HG02981 (cell line): Measurements from ENCODE around the gene PAGE2B.
"Not testable (repeated sequence)": the region's sequence is repeated elsewhere in the genome, so short reads cannot be mapped to it uniquely, and the experiment has no call there.

Experiments used
- ATAC-seq: cut with Tn5 transposase; IDR thresholded peaks from one replicate; pipeline ENCODE4 v1.9.1; 2021; ENCODE audit warnings: mild to moderate bottlenecking, moderate library complexity; ENCODE audit not compliant: unreplicated experiment

The PAGE2B gene, protein sequence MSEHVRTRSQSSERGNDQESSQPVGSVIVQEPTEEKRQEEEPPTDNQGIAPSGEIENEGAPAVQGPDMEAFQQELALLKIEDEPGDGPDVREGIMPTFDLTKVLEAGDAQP

DNA sequence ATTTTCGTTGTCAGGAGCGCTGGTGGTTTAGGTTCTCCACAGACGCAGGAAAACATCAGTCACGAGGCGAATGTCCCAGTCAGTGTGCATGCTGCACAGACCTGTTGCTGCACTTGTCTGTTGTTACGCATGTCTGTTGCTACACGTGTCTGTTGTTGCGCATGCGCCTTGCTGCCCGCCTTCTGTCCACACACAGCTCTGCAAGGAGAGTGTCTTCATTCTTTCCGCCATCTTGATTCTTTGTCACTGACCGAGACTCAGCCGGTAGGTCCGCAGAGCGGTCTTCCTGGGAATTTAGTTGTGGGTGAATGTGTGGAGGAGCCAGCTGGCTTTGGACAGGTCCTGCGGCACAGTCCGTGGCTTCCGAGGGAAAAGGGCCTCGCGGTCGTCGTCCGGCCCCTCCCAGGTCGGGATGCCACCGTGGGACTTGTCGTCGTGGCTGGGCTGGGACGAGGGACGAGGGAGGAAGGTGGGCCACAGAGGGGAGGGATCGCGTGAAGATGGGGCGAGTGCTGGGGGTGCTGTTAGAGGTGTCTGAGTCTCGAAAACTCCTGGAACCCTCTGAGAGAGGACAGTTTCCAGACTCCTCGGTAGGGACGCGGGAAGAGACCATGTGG is at the start of gene PAGE2B:
TSS of gene PAGE2B (plus strand) at position 180 of the 617 bp plus-strand sequence. CDS start 1,012 bp downstream, outside the sequence.
- ATAC-seq = no peak

DNA sequence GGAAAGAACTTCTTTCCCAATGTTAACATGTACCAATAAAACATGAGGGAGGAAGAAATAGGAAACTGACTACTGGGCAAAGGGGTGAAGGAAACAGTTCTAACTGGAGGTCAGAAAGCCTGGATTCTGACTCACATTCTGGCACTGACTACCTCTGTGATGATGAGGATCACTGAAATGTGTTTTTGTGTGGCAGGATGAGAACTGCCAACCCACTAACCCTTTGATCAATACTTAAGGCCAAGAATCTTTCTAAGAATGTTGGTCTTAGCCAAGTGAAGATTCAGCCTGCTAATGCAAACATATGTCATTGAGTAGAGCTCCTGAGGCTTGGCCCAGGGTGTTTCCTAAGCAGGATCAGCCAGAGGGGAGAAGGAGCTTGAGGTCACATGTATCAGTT is 48.7 kb upstream of the PAGE2B start:
- ATAC-seq = no peak

DNA sequence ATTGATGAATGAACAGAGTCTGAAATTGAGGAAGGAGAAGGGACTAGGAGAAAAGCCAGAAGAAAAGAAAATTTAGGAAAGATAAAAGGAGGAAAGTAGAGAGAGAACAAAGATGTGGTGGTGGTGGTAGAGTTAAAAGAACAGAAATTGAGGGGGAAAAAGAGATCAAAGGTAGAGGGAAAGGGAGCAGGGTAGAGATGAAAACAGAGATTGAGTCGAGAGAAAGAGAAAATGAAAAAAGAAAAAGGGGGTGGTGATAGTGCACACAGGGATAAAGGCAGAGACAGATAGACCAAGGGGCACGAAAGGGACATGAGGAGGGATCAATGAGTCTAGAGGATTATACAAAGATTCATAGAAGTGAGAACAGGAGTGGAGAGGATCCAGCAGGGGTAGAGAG is 48.0 kb upstream of the PAGE2B start:
- no peak for ATAC-seq

DNA sequence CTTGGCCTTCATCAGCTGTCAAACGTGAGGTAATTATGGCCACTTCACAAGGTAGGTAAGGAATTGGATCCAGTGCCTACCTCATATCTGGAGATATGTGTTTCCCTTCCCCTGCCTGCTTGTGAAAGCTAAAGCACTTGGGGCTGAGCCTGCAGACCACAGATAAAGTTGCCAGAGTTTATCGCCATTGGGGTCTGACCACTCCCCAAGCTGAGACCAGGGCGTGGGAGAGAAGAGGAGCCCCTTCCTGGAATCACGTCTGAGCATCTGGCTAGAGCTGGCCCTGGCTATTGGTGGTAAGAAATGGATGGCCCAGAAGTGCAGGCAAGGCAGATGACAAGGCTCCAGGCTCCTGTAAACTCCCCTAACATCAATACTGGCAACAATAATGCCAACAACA is 46.8 kb upstream of the PAGE2B start:
- ATAC-seq = no peak

DNA sequence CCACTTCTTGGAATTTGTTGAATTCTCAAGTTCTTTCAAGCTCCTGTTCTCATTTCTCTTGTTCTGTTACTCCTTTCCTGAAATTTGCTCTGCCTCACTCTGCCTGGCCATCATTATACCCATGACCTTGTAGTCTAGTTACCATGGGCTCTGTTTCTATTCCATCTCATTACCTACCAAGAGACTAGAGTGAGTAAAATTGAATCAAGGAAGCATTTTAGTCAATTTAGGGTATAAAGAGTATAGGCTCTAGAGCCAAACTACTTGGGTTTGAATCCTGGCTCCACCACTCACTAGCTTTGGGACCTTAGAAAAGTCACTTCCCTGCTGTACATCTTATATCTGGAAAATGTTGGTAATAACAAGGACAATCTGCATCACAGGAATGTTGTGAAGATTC is 46.2 kb upstream of the PAGE2B start:
- no peak for ATAC-seq

DNA sequence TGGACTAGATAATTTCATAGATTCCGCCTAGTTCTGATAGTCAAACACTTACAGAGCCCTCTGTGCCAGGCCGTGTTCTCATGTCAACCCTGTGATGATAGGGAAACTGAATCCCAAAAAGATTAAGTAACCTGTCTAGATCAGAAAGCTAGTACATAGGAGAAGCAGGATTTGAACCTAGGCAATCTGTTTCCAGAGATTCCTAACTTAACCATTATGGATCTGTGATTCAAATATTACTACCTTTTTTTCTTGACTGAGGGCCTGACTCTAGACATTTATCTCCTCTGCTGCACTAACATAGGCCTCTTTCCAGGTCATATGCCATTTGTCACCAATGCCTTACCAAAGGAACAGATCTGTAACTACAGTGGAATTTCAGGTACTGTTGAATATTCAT is 45.5 kb upstream of the PAGE2B start:
- ATAC-seq = no peak

DNA sequence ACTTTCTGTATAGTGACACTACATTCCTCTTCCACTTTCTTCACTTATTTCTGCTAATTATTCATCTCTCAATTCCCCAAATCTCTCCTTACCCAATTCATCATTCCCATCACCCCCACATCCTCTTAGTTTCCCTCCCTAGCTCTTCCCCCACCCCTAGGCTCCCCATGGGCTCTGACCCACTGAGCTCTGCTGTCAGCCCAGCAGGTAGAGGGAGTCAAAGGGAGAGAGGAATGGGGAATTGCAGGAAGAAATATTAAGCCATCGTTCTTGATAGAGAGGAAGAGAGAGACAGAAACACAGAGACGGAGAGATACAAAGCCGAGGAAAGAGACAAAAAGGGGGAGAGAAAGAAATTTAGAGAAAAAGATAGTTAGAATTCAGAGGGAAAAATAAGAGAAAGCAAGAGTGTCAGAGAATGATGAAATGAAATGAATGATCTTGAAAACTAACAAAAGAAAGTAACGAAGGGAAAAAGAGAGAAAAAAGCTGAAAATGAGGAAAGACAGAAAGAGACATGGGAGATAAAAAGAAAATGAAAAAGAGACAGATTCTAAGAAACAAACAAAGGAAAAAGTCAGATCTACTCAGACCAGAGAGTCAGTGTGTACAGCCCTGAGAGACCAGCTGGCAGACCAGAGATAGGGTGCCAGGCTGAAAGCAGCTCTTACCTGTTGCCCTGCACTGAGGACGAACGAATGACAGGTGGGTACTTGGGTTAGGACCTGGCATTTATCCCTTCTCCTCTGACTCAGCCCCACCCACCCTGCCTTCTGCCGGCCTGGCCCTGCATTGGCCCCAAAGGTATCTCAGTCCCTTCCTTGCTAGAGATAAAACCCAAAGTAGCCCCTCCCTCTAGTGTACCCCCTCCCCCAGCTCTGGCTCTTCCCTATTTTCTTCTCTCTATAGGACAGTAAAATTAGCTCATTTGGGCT is 44.3 kb upstream of the PAGE2B start, which contains the start of gene ALAS2:
TSS of gene ALAS2 (minus strand) at position 707 of the 935 bp plus-strand sequence. CDS start 4,977 bp downstream, outside the sequence.
- no peak for ATAC-seq

DNA sequence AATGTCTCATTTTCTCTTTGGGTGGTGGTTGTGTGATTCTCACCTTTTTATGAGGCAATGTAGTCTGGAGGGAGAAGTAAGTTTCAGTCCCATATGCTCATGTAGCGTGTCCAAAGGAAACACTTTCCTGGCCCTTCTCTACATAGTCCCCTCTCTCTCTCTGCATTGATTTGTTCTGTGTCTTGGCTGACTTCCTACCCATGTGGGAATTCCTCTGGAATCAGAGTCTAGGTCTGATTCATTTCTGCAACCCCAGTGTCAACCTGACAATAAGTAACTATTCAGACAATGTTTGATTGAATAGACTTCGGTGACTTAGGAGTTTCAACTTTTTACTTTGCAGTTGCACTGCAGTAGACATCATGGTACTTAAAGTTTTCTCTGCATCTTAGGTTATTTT is 41.4 kb upstream of the PAGE2B start:
- ATAC-seq = no peak

DNA sequence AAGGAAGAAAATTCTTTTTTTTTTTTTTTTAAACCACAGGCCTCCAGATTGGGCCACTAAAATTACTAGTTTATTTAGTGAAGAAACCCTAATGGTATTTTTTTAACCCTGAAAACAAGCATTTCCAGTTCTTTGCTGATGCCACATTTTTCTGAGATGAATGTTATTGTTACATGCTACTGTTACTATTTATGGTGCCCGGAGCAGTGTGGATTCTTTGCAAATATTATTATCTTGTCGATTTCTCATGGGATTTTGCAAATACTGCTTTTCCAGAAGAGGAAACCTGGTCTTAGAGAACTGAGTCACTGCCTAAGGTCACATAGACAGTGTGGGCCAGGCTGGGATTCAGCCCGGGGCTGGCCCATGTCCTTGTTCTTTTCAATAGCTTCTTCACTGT is 35.4 kb upstream of the PAGE2B start:
- no peak for ATAC-seq

DNA sequence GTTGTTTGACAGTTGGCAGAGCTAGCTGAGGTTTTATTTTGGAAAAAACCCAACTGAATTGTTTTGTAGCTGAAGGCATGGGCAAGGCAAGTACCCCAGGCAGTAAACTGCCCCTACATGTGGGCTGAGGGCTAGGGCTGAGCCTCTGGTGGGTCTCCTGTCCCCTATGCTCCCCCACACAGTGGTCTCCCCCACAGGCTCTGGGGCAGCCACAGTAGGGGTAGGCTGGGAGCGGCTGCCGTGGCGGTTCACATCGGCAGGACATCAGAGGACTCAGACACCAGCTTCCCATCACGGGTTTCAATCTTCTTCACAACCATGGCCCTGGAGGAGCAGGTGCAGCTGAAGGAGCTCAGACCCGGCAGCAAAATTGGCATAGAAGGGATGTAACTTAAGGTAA is 33.3 kb upstream of the PAGE2B start:
- ATAC-seq = no peak

DNA sequence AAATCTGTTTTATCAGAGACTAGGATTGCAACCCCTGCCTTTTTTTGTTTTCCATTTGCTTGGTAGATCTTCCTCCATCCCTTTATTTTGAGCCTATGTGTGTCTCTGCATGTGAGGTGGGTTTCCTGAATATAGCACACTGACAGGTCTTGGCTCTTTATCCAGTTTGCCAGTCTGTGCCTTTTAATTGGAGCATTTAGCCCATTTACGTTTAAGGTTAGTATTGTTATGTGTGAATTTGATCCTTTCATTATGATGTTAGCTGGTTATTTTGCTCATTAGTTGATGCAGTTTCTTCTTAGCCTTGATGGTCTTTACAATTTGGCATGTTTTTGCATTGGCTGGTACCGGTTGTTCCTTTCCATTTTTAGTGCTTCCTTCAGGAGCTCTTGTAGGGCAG is 24.2 kb upstream of the PAGE2B start:
- not testable (repeated sequence) for ATAC-seq

DNA sequence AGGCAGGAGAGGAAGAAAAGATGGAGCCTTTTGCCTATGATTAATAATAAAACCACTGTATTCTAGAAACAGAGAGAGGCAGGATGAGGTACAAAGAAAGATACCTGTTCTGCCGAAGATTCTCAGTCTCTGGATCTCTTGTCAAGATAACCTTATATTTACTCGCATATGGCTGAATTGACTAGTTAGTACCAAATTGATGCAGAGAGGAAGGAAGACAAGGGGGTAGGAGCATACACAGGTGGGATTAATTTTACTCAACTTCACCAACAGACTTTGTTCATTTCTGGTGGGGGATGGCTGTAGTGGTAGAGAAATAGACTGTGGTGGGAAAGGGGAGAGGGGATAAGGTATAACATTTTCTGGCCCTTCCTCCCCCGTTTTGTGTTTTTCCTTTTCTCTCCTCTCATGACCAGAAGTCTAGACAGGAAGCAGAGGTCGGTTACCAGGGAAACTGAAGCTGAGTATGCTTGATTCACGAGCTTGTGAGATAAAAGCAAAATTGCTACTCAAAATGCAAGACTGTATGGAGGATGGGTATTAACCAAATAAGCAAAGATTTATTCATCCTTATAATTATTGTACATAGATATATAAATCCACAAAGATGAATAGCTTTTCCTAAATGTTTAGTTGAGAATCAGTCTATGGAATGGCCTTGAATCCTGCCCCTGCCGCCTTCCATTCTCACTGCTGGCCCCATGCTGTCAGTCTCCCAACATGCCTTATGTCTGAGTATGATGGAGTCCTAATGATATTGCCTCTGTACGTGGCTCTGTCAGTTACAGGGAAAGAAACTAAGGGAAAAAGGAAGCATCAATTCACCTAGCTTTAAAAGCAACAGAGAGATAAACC is 17.8 kb upstream of the PAGE2B start:
- ATAC-seq = no peak

DNA sequence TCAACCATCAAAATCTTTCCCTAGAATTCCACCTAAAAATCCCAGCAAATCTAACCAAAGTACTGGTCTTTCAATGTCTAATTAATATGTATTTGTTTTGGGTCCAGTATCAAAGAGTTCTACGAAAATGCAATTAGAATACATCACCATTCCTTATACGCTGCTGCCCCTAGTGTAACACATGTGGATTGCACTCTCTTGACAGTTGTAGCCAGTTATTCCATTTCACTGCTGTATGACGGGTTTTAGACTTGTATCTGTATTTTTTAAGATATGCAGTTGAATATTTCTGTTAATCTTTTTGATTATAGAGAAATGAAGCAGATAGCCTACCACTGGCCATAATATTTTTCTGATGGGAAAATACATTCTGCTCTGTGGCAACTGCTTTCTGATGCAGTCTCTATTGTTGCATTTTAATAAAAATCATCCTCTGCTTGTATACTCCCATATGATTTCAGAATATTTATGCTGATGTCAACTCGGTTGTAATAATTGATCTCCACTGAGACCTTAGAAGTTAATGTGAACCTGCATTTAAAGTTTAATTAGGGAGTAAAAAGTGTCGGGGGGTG is 17.1 kb upstream of the PAGE2B start:
- no peak for ATAC-seq

DNA sequence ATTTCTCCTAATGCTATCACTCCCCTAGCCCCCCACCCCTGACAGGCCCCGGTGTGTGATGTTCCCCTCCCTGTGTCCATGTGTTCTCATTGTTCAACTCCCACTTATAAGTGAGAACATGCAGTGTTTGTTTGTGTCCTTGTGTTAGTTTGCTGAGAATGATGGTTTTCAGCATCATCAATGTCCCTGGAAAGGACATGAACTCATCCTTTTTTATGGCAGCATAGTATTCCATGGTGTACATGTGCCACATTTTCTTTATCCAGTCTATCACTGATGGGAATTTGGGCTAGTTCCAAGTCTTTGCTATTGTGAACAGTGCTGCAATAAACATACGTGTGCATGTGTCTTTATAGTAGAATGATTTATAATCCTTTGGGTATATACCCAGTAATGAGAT is 7.7 kb upstream of the PAGE2B start:
- not testable (repeated sequence) for ATAC-seq

DNA sequence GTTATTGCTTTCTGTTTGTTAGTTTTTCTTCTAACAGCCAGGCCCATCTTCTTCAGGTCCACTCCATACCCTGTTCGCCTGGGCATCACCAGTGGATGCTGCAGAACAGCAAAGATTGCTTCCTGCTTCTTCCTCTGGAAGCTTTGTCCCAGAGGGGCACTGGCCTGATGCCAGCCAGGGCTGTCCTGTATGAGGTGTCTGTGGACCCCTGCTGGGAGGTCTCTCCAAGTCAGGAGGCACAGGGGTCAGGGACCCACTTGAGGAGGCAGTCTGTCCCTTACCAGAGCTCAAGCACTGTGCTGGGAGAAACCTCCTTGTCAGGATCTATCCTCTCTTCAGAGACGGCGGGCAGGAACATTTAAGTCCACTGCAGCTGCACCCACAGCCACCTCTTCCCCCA is 2.5 kb upstream of the PAGE2B start:
- no peak for ATAC-seq

DNA sequence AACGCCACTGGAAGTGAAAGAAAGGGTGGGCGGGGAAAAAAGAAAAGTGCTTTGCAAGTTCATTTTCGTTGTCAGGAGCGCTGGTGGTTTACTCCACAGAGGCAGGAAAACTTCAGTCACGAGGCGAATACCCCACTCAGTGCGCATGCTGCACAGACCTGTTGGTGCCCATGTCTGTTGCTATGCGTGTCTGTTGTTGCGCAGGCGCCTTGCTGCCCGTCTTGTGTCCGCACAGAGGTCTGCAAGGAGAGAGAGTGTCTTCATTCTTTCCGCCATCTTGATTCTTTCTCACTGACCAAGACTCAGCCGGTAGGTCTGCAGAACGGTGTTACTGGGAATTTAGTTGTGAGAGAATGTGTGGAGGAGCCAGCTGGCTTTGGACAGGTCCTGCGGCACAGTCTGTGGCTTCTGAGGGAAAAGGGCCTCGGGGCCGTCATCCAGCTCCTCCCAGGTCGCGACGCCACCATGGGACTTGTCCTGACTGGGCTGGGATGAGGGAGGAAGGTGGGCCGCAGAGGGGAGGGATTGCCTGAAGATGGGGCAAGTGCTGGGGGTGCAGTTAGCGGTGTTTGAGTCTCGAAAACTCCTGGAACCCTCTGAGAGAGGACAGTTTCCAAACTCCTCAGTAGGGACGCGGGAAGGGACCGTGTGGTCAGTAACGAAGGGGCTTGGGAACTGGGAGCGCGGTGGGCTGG is 14.1 kb downstream of the PAGE2B start, which contains the start of gene PAGE2:
TSS of gene PAGE2 (plus strand) at position 224 of the 695 bp plus-strand sequence. CDS start 1,003 bp downstream, outside the sequence.
- ATAC-seq = no peak

DNA sequence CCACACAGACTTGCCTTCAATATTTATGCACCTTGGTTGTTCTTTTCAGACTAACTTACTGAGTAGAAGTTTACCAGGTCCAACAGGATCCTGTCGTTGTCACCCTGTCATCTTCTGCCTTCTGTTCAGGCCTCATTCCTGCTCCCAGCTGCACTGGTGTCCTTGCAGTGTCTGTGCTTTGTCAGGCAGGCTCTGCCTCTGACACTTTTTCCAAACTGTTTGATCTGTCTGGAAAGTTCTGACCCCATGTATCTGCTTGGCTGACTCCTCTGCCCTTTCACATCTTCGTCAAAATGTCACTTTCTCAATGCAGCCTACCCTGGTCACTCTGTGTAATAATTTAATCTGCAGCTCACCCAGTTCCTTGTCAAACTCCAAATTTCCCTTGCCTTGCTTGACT is 23.9 kb downstream of the PAGE2B start:
- no peak for ATAC-seq

DNA sequence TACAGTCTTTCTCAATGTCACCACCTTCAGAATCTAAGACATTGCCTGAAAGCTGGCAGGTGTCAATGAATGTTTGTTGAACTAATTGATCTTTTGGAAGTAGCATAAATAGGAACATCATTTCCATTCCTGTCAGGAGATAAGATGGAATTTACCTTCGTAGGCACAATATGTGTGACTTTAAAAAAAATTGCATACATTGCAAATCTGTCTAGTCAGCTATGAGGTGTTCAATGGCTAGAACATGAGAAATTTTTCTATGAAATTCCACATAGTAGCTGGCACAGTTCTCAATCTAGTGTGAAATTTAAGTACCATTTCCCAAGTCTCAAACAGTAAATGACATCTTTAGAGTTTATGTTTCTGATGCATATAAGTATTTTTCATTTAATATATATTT is 24.3 kb downstream of the PAGE2B start:
- ATAC-seq = no peak

DNA sequence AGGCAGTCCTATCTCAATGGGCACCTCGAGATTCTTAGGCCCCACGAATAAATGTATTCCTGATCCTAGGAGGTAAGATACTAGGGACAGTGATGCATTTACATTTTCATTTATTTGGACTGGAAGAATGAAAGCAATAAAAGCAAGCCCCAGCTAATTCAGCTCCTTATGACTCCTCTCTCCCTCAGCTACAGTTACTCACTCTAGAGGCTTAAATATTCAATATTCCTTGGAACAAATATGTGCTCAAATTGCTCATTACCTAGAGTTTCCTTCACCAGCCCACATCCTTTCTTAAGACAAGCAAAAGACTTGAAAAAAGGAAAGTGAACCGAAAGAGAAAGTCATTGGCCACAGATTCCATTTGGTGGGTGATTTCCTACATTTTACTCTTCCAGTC is 27.9 kb downstream of the PAGE2B start:
- no peak for ATAC-seq

DNA sequence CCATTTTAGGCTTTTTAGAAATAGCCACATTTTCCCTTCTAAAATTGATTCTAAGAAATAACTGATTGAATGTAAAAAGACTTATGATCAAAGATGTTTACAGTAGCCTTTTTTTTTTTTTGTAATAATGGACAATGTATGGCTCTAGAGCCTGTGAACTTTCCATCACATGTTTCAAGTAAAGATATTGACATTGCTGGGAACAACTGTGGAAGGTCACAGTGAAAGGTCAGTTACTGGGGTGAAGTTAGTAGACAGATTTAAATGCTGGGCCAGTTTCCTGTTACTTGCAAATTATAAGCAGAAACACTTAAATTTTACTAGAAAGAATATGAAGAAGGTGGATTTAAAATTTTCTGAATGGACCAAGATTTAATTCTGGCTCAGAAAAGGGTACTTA is 32.4 kb downstream of the PAGE2B start:
- ATAC-seq = no peak
